Tibial artery (tissue), 4 donors: ENCODE measurements around the gene TTC14.

Experiments used
- DNase-seq, 2 donors: peaks; one replicate each; pipeline ENCODE4 v3.0.0-alpha.2; 2019
- H3K27ac ChIP-seq, 2 donors: fragments of 200-600 bp; sonication (generic) in 1 of 2; 1 replicate in 1 of 2; 2 replicates in 1 of 2; pipeline ENCODE4 v1.5.1; 2018 to 2019; ENCODE audit warnings: mild to moderate bottlenecking in 1 of 2
- H3K27me3 ChIP-seq, 2 donors: fragments of 200-600 bp; sonication (generic) in 1 of 2; one replicate each; pipeline versions ENCODE4 v1.5.1 to v1.6.0; 2016 to 2019
- H3K36me3 ChIP-seq, 3 donors: fragments of 200-600 bp; sonication (generic) in 2 of 3; one replicate each; pipeline ENCODE4 v1.5.1; 2016 to 2019; ENCODE audit warnings: mild to moderate bottlenecking in 2 of 3
- H3K4me1 ChIP-seq, 4 donors: fragments of 200-600 bp; sonication (generic) in 2 of 4; 1 replicate in 3 of 4; 2 replicates in 1 of 4; pipeline ENCODE4 v1.5.1; 2016 to 2019
- H3K4me3 ChIP-seq, 2 donors: fragments of 200-600 bp; sonication (generic) in 1 of 2; 1 replicate in 1 of 2; 2 replicates in 1 of 2; pipeline ENCODE4 v1.5.1; 2018 to 2019; ENCODE audit warnings: mild to moderate bottlenecking in 2 of 2
- H3K9me3 ChIP-seq, 3 donors: fragments of 200-600 bp; sonication (generic) in 1 of 3; one replicate each; pipeline ENCODE4 v1.5.1; 2016 to 2019
- intact Hi-C: fragments of 100-400 bp; cut with DNase I; formaldehyde crosslinking; loops from one replicate; pipeline ENCODE4 v1.15.0; 2023; ENCODE audit warnings: low total_unique reads
- TF ChIP-seq, protein P1 (sequence below), 2 experiments: fragments of 200-600 bp in 1 of 2; fragments of 450-650 bp in 1 of 2; IDR thresholded peaks; one replicate each; pipeline ENCODE4 v1.5.1; 2017 to 2019; ENCODE audit warnings: antibody characterized with exemption in 2 of 2, mild to moderate bottlenecking in 1 of 2, moderate library complexity in 1 of 2

Gene TTC14

DNA sequence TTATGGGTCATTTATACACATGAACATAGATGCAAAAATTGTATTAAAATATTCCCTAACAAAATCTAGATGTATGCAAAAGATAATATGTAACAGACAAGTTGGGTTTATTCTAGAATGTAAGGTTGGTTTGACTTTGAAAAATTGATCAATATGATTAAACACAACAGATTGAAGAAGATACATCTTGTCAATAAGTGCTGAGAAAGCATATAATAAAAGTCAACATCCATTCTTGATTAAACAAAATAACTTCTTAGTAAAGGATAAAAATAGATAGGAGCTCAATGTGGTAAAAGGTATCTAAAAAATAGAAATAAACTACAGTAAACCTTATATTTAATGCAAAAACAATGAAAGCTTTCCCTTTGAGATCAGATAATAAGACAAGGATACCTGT is 39.0 kb downstream of the TTC14 start:
- no peaks in the 10 kb centered on the region for H3K36me3 ChIP-seq
- no peaks in the 10 kb centered on the region for H3K27me3 ChIP-seq
- no peak overlapping the region for H3K4me3 ChIP-seq
- H3K9me3 ChIP-seq, result no peaks in the 10 kb centered on the region
- TF ChIP-seq, protein P1, sequence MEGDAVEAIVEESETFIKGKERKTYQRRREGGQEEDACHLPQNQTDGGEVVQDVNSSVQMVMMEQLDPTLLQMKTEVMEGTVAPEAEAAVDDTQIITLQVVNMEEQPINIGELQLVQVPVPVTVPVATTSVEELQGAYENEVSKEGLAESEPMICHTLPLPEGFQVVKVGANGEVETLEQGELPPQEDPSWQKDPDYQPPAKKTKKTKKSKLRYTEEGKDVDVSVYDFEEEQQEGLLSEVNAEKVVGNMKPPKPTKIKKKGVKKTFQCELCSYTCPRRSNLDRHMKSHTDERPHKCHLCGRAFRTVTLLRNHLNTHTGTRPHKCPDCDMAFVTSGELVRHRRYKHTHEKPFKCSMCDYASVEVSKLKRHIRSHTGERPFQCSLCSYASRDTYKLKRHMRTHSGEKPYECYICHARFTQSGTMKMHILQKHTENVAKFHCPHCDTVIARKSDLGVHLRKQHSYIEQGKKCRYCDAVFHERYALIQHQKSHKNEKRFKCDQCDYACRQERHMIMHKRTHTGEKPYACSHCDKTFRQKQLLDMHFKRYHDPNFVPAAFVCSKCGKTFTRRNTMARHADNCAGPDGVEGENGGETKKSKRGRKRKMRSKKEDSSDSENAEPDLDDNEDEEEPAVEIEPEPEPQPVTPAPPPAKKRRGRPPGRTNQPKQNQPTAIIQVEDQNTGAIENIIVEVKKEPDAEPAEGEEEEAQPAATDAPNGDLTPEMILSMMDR (IDR thresholded peaks at IDR 0.05), result no peak
- intact Hi-C loops, result no loop called here
- H3K27ac ChIP-seq, result no peak overlapping the region
- DNase-seq, result no peak
- no peaks in the 10 kb centered on the region for H3K4me1 ChIP-seq

- H3K27ac ChIP-seq, result no peak overlapping the region
- H3K9me3 ChIP-seq, result no peaks in the 10 kb centered on the region
- intact Hi-C loops, result no loop called here
Measured at GRCh38 chr3:180646187-180646790, 44.3 kb downstream of the TTC14 start.

DNA sequence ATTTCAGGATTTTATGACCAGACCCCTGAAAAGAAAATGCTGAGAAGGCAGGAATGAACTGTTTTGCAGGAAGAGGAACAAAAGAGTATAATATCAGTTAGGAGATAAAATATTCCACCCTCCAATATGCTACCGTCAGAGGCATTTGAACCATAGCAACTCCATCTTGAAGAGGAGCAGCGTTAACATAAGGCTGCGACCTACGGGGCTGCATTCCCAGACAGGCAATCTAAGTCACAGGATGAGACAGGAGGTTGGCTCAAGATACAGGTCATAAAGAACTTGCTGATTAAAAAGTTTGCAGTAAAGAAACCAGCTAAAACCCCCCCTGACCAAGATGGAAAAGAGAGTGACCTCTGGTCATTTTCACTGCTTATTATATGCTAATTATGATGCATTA is 54.4 kb downstream of the TTC14 start:
- Histone ChIP-seq H3K4me1 (no peaks in the 10 kb centered on the region), H3K27me3 (no peaks in the 10 kb centered on the region), H3K9me3 (no peaks in the 10 kb centered on the region), H3K36me3 (no peaks in the 10 kb centered on the region), H3K27ac (no peak overlapping the region), H3K4me3 (no peak overlapping the region)
- no peak for DNase-seq
- TF ChIP-seq, protein P1 (IDR thresholded peaks at IDR 0.05), result no peak
- intact Hi-C loops, result no loop called here

More at GRCh38 chr3:180646187-180646790, 44.3 kb downstream of the TTC14 start:
- no peaks in the 10 kb centered on the region for H3K27me3 ChIP-seq
- no peak for DNase-seq
- no peaks in the 10 kb centered on the region for H3K36me3 ChIP-seq
- H3K4me1 ChIP-seq, result no peaks in the 10 kb centered on the region
- no peak overlapping the region for H3K4me3 ChIP-seq
- TF ChIP-seq, protein P1 (IDR thresholded peaks at IDR 0.05), result no peak

DNA sequence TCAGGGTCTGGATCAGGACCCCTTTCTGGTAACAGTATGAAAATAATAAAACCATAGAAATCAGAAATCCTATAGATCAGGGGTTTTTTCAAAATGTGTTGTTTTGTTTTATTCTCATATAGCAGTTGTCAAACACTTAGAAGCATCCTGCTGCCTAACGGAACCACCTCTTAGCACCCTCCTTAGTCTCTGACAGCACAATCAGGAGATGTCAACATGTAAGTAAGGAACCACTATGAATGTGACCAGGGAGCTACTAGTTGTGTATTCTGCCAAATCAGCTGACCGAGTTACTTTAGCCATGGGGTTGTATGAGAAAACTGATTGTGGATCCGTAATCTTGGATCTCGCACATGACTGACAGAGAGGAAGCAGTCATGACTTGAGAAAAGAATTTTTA is 55.1 kb downstream of the TTC14 start:
- intact Hi-C loops, result no loop called here
- no peak overlapping the region for H3K27ac ChIP-seq
- no peak for DNase-seq

More for the DNA sequence above, 55.1 kb downstream of the TTC14 start:
- H3K4me3 ChIP-seq, result no peak overlapping the region
- no peaks in the 10 kb centered on the region for H3K36me3 ChIP-seq
- H3K4me1 ChIP-seq, result no peaks in the 10 kb centered on the region
- TF ChIP-seq, protein P1 (IDR thresholded peaks at IDR 0.05), result no peak
- H3K9me3 ChIP-seq, result no peaks in the 10 kb centered on the region
- H3K27me3 ChIP-seq, result no peaks in the 10 kb centered on the region
